Ovary (tissue), 9 donors: ENCODE results near the gene PLA2G4F. TPM values are rescaled to one million over a fixed set of nuclear protein-coding genes. Genes with fewer than 3 reads are reported as not detected.

Source experiments
- DNase-seq, 5 donors: peaks; one replicate each; pipeline ENCODE4 v3.0.0-alpha.2; 2019 to 2020
- H3K27ac ChIP-seq, 2 donors: fragments of 200-600 bp; one replicate each; pipeline versions ENCODE4 v1.5.1 to v1.8.0; 2019 to 2022
- H3K27me3 ChIP-seq: fragments of 200-600 bp; one replicate; pipeline ENCODE4 v1.8.0; 2022
- H3K36me3 ChIP-seq: fragments of 200-600 bp; sonication (generic); one replicate; pipeline ENCODE4 v1.5.1; 2019
- H3K4me1 ChIP-seq: one replicate; pipeline ENCODE4 v1.8.1; 2013; ENCODE audit warnings: mild to moderate bottlenecking, moderate library complexity; ENCODE audit not compliant: insufficient read depth
- H3K4me3 ChIP-seq: fragments of 200-600 bp; sonication (generic); one replicate; pipeline ENCODE4 v1.5.1; 2017
- H3K9me3 ChIP-seq, 2 donors: fragments of 200-600 bp in 1 of 2; sonication (generic) in 1 of 2; one replicate each; pipeline versions ENCODE4 v1.5.1 to v1.8.1; 2013 to 2019; ENCODE audit warnings: mild to moderate bottlenecking in 1 of 2, moderate library complexity in 1 of 2
- CTCF ChIP-seq, 3 donors: fragments of 450-650 bp in 2 of 3; fragments of 200-600 bp in 1 of 3; IDR thresholded peaks; one replicate each; pipeline versions ENCODE4 v1.5.1 to v1.8.0; 2016 to 2022; ENCODE audit warnings: antibody characterized with exemption in 3 of 3, mild to moderate bottlenecking in 1 of 3
- EP300 ChIP-seq: sonication (generic); formaldehyde crosslinking; IDR thresholded peaks from one replicate; pipeline ENCODE4 v1.6.1; 2017; ENCODE audit warnings: antibody characterized with exemption
- POLR2A ChIP-seq: fragments of 450-650 bp; IDR thresholded peaks from one replicate; pipeline ENCODE4 v1.6.1; 2017; ENCODE audit warnings: antibody characterized with exemption, mild to moderate bottlenecking, moderate library complexity
- WGBS, 3 donors: extraction: QIAGEN DNeasy Blood & Tissue Kit in 1 of 3; methylation state at CpG; one replicate each; pipeline versions ENCODE4 v1.1.5 to v1.1.7; 2013 to 2017; 5-methylcytosine and 5-hydroxymethylcytosine counted together
- intact Hi-C, 4 donors: fragments of 100-400 bp; cut with DNase I; formaldehyde crosslinking; loops; one replicate each; pipeline versions ENCODE4 v1.11.0 to v1.15.1; 2022 to 2023
- polyA plus RNA-seq, 2 donors: library from polyadenylated mRNA; stranded (reverse); fragments of 200-250 nt in 1 of 2; fragments of 350-450 nt in 1 of 2; fragmentation: Illumina TruSeq in 1 of 2; extraction: RNeasy Lipid Tissue Mini Kit (QIAGEN cat#74804) in 1 of 2; gene quantifications; one replicate each; pipeline ENCODE4 v1.2.3, GENCODE V29; 2013 to 2014
- total RNA-seq, 7 donors: library from RNA; depleted of rRNA in 2 of 7; stranded (reverse); fragments of >200 nt in 2 of 7; fragmentation: NEBNext Ultra II Directional in 3 of 7; extraction: Animal tissue kit (Norgen Biotek cat#: 25700) in 3 of 7; gene quantifications; one replicate each; pipeline versions ENCODE4 v1.1.0 to v1.2.4, GENCODE V29; 2016 to 2023
- donor health status: DM: no; HTN: no; CAD: no; lungs with moderate emphysema.
- donor health status: DM: no; HTN: no; CAD: no.
- donor health status: Bipolar disorder and iron deficiency.
- donor health status: DM: yes; HTN: yes; CAD: no.
- donor health status: DM: no; HTN: no; CAD: no.
- donor health status: DM: yes; HTN: yes; CAD: no.

The PLA2G4F gene
- total and polyA plus RNA-seq, 9 donors: 0.07 to 0.23 (median 0.17) TPM; not detected in 5

GRCh38 chr15:42102646-42103235 is 53.7 kb downstream of the PLA2G4F start:
- no peaks in the 10 kb centered on the region for H3K36me3 ChIP-seq
- no peaks in the 10 kb centered on the region for H3K9me3 ChIP-seq
- no peak for TF ChIP-seq CTCF (IDR thresholded peaks at IDR 0.05)
- no peak for TF ChIP-seq POLR2A
- no peak for TF ChIP-seq EP300
- no peaks in the 10 kb centered on the region for H3K4me1 ChIP-seq
- H3K27me3 ChIP-seq: no peaks in the 10 kb centered on the region
- H3K4me3 ChIP-seq: no peak overlapping the region
- 66 to 76% (median 71%) methylated on average over 6 of the region's 6 CpGs for WGBS, 3 donors
- DNase-seq: no peak
- intact Hi-C loops: no loop called here
- H3K27ac ChIP-seq: no peak overlapping the region

- intact Hi-C loops: no loop called here
- no peak for DNase-seq
- TF ChIP-seq EP300 (no peak), CTCF (IDR thresholded peaks at IDR 0.05) (no peak), POLR2A (no peak)
- H3K27me3 ChIP-seq: no peaks in the 10 kb centered on the region
- H3K4me3 ChIP-seq: no peak overlapping the region
- H3K9me3 ChIP-seq: no peaks in the 10 kb centered on the region
- H3K4me1 ChIP-seq: no peaks in the 10 kb centered on the region
- no peak overlapping the region for H3K27ac ChIP-seq
- H3K36me3 ChIP-seq: no peaks in the 10 kb centered on the region
- 54 to 78% (median 55%) methylated on average over 1 of the region's 1 CpG for WGBS, 3 donors
These were observed 54.6 kb downstream of the PLA2G4F start for GRCh38 chr15:42101861-42102260.

GRCh38 chr15:42100021-42100800 is 56.2 kb downstream of the PLA2G4F start:
- 78 to 87% (median 86%) methylated on average over 8 of the region's 8 CpGs for WGBS, 3 donors

GRCh38 chr15:42097018-42097417 is 59.4 kb downstream of the PLA2G4F start:
- TF ChIP-seq EP300: no peak
- TF ChIP-seq CTCF (IDR thresholded peaks at IDR 0.05): no peak
- no peak for TF ChIP-seq POLR2A

More at GRCh38 chr15:42100021-42100800, 56.2 kb downstream of the PLA2G4F start:
- Histone ChIP-seq H3K4me3 (no peak overlapping the region), H3K9me3 (no peaks in the 10 kb centered on the region), H3K27ac (no peak overlapping the region), H3K4me1 (no peaks in the 10 kb centered on the region), H3K27me3 (no peaks in the 10 kb centered on the region), H3K36me3 (no peaks in the 10 kb centered on the region)
- intact Hi-C loops: no loop called here
- no peak for DNase-seq
- TF ChIP-seq EP300 (no peak), POLR2A (no peak), CTCF (IDR thresholded peaks at IDR 0.05) (no peak)

More at GRCh38 chr15:42097018-42097417, 59.4 kb downstream of the PLA2G4F start:
- intact Hi-C loops: no loop called here
- Histone ChIP-seq H3K4me3 (no peak overlapping the region), H3K4me1 (no peaks in the 10 kb centered on the region), H3K9me3 (no peaks in the 10 kb centered on the region), H3K27me3 (no peaks in the 10 kb centered on the region), H3K36me3 (no peaks in the 10 kb centered on the region), H3K27ac (no peak overlapping the region)
- no peak for DNase-seq
- 84 to 88% (median 86%) methylated on average over 5 of the region's 5 CpGs for WGBS, 3 donors
